Activated naive CD8-positive, alpha-beta T cell treated with anti-CD3 and anti-CD28 coated beads, Interleukin-2, amount 10 ng/mL, durations not matched to agents 7 days and 5 days (primary cell): ENCODE measurements around the gene CPSF3. TPM values are rescaled to one million over a fixed set of nuclear protein-coding genes. Genes with fewer than 3 reads are reported as not detected.

ENCODE experiments used
- ATAC-seq: fragments of 150-1000 bp; cut with Tn5 transposase; one replicate; pipeline ENCODE4 v1.10.0; 2021; ENCODE audit warnings: low read depth, moderate library complexity
- POLR2A ChIA-PET: fragments of 350-600 bp; sonication (Branson Sonifier 250); formaldehyde crosslinking; loops from one replicate; lab custom pipeline; 2021; ENCODE audit warnings: antibody characterized with exemption; lab: Charles Lee
- DNase-seq: peaks from one replicate; pipeline ENCODE4 v3.0.0; 2021
- H3K27ac Mint-ChIP-seq: one replicate; pipeline ENCODE4 v1.8.0; 2022; ENCODE audit warnings: mild to moderate bottlenecking, mixed read lengths
- H3K27me3 Mint-ChIP-seq: one replicate; pipeline ENCODE4 v1.8.0; 2022; ENCODE audit warnings: mild to moderate bottlenecking, moderate library complexity, mixed read lengths
- H3K36me3 Mint-ChIP-seq: one replicate; pipeline ENCODE4 v1.8.0; 2021; ENCODE audit warnings: mild to moderate bottlenecking, mixed read lengths
- H3K4me1 Mint-ChIP-seq: one replicate; pipeline ENCODE4 v1.8.0; 2021; ENCODE audit warnings: mixed read lengths
- H3K4me3 Mint-ChIP-seq: one replicate; pipeline ENCODE4 v1.8.0; 2022; ENCODE audit warnings: mild to moderate bottlenecking, moderate library complexity, mixed read lengths
- H3K9me3 Mint-ChIP-seq: one replicate; pipeline ENCODE4 v1.8.0; 2021; ENCODE audit warnings: mixed read lengths
- total RNA-seq, 2 experiments: library from RNA; stranded (reverse); gene quantifications; one replicate each; pipeline ENCODE4 v1.2.3, GENCODE V29; 2021

The CPSF3 gene
- total RNA-seq, 2 experiments from 2014 or later, result 43.3 to 48.0 TPM

DNA sequence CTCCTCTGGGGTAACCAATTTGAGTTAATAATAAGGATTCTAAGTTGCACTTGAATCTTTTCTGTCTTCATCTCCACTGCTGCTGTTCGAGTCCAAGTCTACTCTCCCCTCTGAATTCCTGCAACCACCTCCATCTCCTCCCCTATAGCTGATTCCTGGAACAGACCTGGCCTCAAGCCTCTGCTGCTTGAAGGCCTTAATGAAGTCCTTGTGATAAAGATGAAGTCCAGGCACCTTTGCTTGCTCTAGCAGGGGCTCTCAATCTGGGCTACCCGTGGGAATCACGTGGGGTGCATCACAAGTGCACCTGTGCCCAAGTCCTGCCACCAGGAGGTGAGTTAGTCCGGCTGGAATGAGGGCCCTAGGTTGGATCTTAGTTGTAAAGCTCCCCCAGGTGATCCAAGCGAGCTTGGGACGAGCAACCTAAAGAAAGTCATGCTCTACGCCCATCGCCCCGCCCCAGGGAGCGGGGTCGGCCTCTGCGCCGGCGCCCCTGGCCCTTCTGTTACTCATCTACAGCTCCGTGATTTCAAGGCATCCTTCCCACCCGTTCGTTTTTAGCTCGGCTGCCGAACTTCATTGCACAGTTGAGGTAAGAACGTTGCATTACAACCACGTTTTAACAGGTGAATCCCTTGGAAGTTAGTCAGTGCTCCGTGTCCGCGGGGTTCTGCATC lies 50.0 kb downstream of the CPSF3 start:
- no peaks in the 10 kb centered on the region for H3K9me3 Mint-ChIP-seq
- DNase-seq (peak; percentile 49), ATAC-seq (peak; percentile 4)
- POLR2A ChIA-PET, result interaction anchor here (0.7 to 3.2 kb wide), 10 partner anchors 10 to 370 kb away, joined by 3 to 35 read pairs (median 4); partner anchors contain the start of genes ADAM17, CPSF3, ITGB1BP1 and TAF1B
- peaks cover 22% of the 10 kb centered on the region for H3K4me1 Mint-ChIP-seq
- H3K27ac Mint-ChIP-seq, result peak overlapping the region; percentile 86
- peak overlapping the region; percentile 76 for H3K4me3 Mint-ChIP-seq
- peaks cover 29% of the 10 kb centered on the region for H3K36me3 Mint-ChIP-seq
- H3K27me3 Mint-ChIP-seq, result no peaks in the 10 kb centered on the region

DNA sequence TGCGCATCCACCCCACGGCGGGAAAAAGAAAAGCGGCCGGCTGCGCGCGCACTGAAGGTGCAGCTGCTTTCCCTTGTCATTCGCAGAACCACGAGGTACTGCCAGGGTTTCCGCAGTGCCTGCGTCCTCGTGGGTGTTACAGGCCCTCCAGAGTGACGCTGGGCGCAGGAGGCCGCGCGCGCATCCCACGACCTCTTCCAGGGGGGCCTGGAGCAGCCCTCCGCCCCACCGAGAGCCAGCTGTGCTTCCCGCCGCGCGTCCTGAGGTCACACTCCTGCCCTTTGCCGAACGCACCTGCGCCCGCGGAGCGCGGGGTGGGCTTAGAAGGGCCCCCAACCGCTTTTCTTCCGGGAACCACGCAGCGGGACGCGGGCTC lies 50.5 kb downstream of the CPSF3 start:
- peaks cover 29% of the 10 kb centered on the region for H3K36me3 Mint-ChIP-seq
- H3K27ac Mint-ChIP-seq, result peak overlapping the region; percentile 86
- H3K9me3 Mint-ChIP-seq, result no peaks in the 10 kb centered on the region
- DNase-seq (no peak), ATAC-seq (peak; percentile 62)
- POLR2A ChIA-PET, result interaction anchor here (0.6 to 3.2 kb wide), 11 partner anchors 10 to 370 kb away, joined by 3 to 35 read pairs (median 4); partner anchors contain the start of genes ADAM17, CPSF3, ITGB1BP1 and TAF1B
- peaks cover 25% of the 10 kb centered on the region for H3K4me1 Mint-ChIP-seq
- peak overlapping the region; percentile 76 for H3K4me3 Mint-ChIP-seq
- H3K27me3 Mint-ChIP-seq, result no peaks in the 10 kb centered on the region

- no peaks in the 10 kb centered on the region for H3K27me3 Mint-ChIP-seq
- H3K9me3 Mint-ChIP-seq, result no peaks in the 10 kb centered on the region
- H3K4me1 Mint-ChIP-seq, result peaks cover 28% of the 10 kb centered on the region
- DNase-seq (peak; percentile 84), ATAC-seq (peak; percentile 85)
- peaks cover 31% of the 10 kb centered on the region for H3K36me3 Mint-ChIP-seq
- peak within 1 kb of the TSS; percentile 86 for H3K27ac Mint-ChIP-seq
- POLR2A ChIA-PET, result interaction anchor here (0.6 to 3.2 kb wide), 12 partner anchors 9 to 327 kb away, joined by 3 to 35 read pairs (median 4); partner anchors contain the start of genes ADAM17, CPSF3, ITGB1BP1 and YWHAQ
- H3K4me3 Mint-ChIP-seq, result peak within 1 kb of the TSS; percentile 80
Observed at GRCh38 chr2:9474361-9475057, 51.1 kb downstream of the CPSF3 start, which contains the start of gene IAH1. TSS of gene IAH1 (plus strand) at chr2:9474551. CDS start at chr2:9474567, 16 bp downstream.

DNA sequence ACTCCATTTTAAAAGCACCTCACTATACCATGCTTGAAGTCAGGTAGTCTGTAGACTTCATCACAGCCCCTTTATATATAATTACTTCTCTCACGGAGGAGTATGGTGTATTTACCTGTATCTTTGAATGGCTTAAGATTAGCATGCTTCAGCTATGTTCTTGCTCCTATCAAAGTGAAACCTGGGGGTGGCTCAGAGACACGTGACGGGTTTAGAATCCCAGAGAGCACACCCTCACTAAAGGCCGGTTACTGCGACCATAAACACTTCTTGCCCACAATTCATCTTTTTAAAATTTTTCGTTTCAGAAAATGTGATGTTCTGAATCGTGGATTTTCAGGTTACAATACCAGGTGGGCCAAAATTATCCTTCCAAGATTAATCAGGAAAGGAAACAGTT lies 54.5 kb downstream of the CPSF3 start:
- Mint-ChIP-seq H3K27me3 (no peaks in the 10 kb centered on the region), H3K9me3 (no peaks in the 10 kb centered on the region), H3K36me3 (peaks cover 27% of the 10 kb centered on the region), H3K27ac (no peak overlapping the region), H3K4me1 (peaks cover 33% of the 10 kb centered on the region), H3K4me3 (no peak overlapping the region)
- POLR2A ChIA-PET, result no interaction called here
- DNase-seq, result no peak
- no peak for ATAC-seq

DNA sequence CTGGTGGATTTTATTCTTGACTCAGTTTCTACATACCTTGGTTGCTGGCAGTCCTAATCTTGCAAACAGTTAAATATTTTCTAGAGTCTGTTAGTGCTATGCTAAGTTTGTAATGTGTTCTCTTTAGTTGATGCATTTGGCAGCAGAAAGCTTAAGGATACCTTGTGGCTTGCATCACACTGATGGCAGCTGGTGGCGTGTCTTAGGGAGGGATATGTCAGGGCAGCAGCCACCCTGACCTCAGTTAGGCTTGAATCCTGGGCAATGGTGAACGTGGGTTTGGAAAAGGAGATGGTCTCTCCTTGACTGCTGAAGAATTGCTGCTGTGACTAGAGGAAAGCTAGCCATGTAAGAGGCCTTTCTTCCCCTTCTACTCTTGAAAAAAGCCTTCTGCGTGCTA lies 55.1 kb downstream of the CPSF3 start:
- DNase-seq (no peak), ATAC-seq (no peak)
- POLR2A ChIA-PET, result no interaction called here
- Mint-ChIP-seq H3K27ac (no peak overlapping the region), H3K36me3 (peaks cover 26% of the 10 kb centered on the region), H3K27me3 (no peaks in the 10 kb centered on the region), H3K4me3 (no peak overlapping the region), H3K9me3 (no peaks in the 10 kb centered on the region), H3K4me1 (peaks cover 29% of the 10 kb centered on the region)

DNA sequence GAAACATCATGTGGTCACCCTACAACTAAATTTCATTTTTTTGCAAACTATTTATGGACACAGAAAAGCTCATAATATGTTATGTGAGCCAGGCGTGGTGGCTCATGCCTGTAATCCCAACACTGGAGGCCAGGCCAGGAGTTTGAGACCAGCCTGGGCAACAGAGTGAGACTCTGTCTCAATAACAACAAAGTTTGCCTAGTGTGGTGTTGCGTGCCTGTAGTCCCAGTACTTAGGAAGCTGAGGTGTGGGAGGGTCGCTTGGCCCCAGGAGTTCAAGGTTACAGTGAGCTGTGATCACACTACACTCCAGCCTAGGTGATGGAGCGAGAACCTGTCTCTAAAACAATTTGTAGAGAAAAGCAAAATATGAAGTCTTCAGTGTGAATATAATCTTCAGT lies 56.7 kb downstream of the CPSF3 start:
- POLR2A ChIA-PET, result no interaction called here
- peaks cover 29% of the 10 kb centered on the region for H3K4me1 Mint-ChIP-seq

GRCh38 chr2:9483107-9483506 lies 59.7 kb downstream of the CPSF3 start:
- peaks cover 34% of the 10 kb centered on the region for H3K36me3 Mint-ChIP-seq
- DNase-seq (no peak), ATAC-seq (no peak)
- no peak overlapping the region for H3K27ac Mint-ChIP-seq
- H3K4me1 Mint-ChIP-seq, result peaks cover 12% of the 10 kb centered on the region
- no peaks in the 10 kb centered on the region for H3K27me3 Mint-ChIP-seq
- no peak overlapping the region for H3K4me3 Mint-ChIP-seq
- POLR2A ChIA-PET, result interaction anchor here (0.6 to 1.5 kb wide), 4 partner anchors 8 to 73 kb away, joined by 3 to 4 read pairs (median 4); partner anchors contain the start of gene ADAM17
- H3K9me3 Mint-ChIP-seq, result no peaks in the 10 kb centered on the region

More for the DNA sequence above, 56.7 kb downstream of the CPSF3 start:
- H3K27ac Mint-ChIP-seq, result no peak overlapping the region
- H3K4me3 Mint-ChIP-seq, result no peak overlapping the region
- H3K36me3 Mint-ChIP-seq, result peaks cover 33% of the 10 kb centered on the region
- ATAC-seq (no peak), DNase-seq (no peak)
- H3K27me3 Mint-ChIP-seq, result no peaks in the 10 kb centered on the region
- no peaks in the 10 kb centered on the region for H3K9me3 Mint-ChIP-seq

DNA sequence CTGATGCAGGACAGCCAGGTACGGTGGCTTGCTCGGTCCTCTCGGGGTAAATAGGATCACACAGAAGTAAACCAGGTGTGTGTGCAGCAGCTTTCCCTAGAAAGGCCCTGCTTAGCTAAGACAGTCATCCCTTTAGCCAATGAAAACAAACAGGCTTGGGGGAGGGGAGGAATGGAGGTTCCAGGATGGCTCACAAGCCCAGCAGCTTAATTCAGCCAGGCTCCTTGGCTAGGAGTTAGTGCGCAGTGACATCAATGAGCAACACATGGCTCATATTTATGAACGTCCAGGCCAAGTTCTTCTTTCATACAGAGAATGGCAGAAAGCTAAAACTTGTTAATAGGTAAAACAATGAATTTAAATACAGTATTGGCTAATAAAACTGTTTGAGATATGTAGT lies 61.1 kb downstream of the CPSF3 start:
- ATAC-seq, result no peak
- H3K27ac Mint-ChIP-seq, result peak overlapping the region; percentile 21

DNA sequence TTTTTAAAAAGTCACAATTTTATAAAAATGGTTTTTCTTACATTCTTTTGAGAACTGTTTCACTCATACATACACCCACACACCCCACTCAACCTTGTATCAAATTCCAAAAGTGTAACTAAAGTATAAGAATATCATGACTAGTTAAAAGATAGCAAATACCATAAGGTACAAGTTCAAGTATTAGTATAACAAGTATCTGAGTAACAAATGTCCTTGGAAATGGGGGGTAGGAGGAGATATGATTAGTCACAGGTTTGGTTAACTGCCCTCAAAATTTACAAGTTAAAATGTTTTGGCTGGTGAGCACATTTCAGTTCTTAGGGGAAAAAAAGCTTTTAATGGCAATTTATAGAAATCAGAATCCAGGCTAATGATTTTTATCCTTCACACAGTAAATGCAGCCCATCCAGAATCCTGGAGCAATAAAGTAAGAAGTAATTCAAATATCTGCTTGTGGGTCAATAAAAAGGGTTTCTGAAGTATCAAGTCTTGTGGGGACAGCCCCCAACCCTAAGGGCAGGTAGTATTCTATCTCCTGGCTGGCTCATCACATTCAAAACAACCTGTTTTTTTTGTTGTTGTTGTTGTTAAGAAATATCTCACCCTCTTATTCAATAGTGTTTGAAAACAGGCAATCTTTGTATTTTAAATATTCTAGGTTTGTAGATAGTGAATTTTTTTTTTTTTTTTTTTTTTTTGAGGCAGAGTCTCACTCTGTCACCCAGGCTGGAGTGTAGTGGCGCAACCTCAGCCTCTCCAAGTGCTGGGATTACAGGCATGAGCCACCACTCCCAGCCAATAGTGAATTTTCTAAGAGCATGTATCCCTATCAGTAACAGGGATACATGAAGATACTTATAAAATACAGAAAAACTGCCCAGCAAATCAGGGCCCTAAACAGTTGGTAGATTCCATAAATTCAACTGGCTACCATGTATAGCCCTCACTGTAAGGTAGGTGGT lies 65.4 kb downstream of the CPSF3 start:
- H3K4me3 Mint-ChIP-seq, result no peak overlapping the region
- H3K9me3 Mint-ChIP-seq, result no peaks in the 10 kb centered on the region
- H3K27ac Mint-ChIP-seq, result no peak overlapping the region
- peaks cover 44% of the 10 kb centered on the region for H3K36me3 Mint-ChIP-seq
- peaks cover 5% of the 10 kb centered on the region for H3K4me1 Mint-ChIP-seq
- POLR2A ChIA-PET, result interaction anchor here (0.7 kb wide), 1 partner anchor 15 kb away, joined by 3 read pairs; no protein-coding TSS in a partner anchor
- H3K27me3 Mint-ChIP-seq, result no peaks in the 10 kb centered on the region
- DNase-seq (no peak), ATAC-seq (no peak)

More for the DNA sequence above, 61.1 kb downstream of the CPSF3 start:
- no peaks in the 10 kb centered on the region for H3K27me3 Mint-ChIP-seq
- POLR2A ChIA-PET, result interaction anchor here (0.8 to 1.5 kb wide), 2 partner anchors 9 to 11 kb away, joined by 3 to 4 read pairs; no protein-coding TSS in a partner anchor
- H3K9me3 Mint-ChIP-seq, result no peaks in the 10 kb centered on the region
- H3K4me1 Mint-ChIP-seq, result peaks cover 5% of the 10 kb centered on the region
- peaks cover 32% of the 10 kb centered on the region for H3K36me3 Mint-ChIP-seq
- DNase-seq, result no peak
- no peak overlapping the region for H3K4me3 Mint-ChIP-seq

DNA sequence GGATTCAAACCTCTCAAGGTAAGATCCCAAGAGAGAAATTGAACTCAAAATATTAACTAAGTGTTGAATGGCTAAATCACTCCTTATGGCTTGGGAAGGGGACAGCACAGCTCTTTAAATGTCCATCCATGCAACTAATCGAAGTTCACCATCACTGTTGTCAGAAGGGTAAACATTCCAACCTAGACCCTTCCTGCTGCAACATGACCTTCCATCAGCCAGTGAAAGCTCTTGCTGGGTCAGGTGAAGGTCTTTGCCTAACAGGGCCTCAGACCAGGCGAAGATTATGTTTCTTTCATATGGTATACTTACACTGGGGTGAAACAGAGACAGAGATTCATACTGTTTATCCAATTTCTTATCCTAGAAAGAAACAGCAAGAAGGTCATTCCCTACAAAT lies 67.3 kb downstream of the CPSF3 start:
- no peak overlapping the region for H3K27ac Mint-ChIP-seq
- H3K4me1 Mint-ChIP-seq, result peaks cover 5% of the 10 kb centered on the region
- peaks cover 38% of the 10 kb centered on the region for H3K36me3 Mint-ChIP-seq
- H3K27me3 Mint-ChIP-seq, result no peaks in the 10 kb centered on the region
- ATAC-seq, result no peak
- DNase-seq, result no peak
- no peaks in the 10 kb centered on the region for H3K9me3 Mint-ChIP-seq
- H3K4me3 Mint-ChIP-seq, result no peak overlapping the region
- POLR2A ChIA-PET, result interaction anchor here (0.6 kb wide), 2 partner anchors 15 to 36 kb away, joined by 4 read pairs; no protein-coding TSS in a partner anchor

- POLR2A ChIA-PET, result no interaction called here
- no peak for ATAC-seq
- H3K27ac Mint-ChIP-seq, result no peak overlapping the region
Observed at GRCh38 chr2:9492927-9493326, 69.5 kb downstream of the CPSF3 start.

DNA sequence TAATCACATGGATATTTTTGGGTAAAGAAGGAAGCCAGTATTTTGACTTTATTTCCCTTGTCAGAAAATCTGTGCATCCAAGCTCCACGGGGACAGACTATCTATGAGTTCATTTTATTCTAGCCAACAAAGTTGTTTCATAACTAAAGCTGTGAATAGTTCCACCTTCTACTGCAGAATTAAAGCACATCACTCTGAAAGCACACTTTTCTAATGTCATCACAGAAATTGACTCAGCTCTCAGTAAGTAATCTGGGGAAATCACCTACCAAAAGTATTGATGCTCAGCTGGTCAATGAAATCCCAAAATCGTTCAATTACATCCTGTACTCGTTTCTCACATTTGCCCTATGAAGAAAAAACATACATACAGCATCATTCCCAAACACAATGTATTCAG lies 70.0 kb downstream of the CPSF3 start:
- no peak for DNase-seq
- Mint-ChIP-seq H3K27ac (no peak overlapping the region), H3K4me3 (no peak overlapping the region), H3K9me3 (no peaks in the 10 kb centered on the region), H3K4me1 (peaks cover 10% of the 10 kb centered on the region), H3K27me3 (no peaks in the 10 kb centered on the region), H3K36me3 (peaks cover 28% of the 10 kb centered on the region)
- ATAC-seq, result no peak
- POLR2A ChIA-PET, result interaction anchor here (0.6 kb wide), 1 partner anchor 18 kb away, joined by 3 read pairs; no protein-coding TSS in a partner anchor

More at GRCh38 chr2:9492927-9493326, 69.5 kb downstream of the CPSF3 start:
- Mint-ChIP-seq H3K4me3 (no peak overlapping the region), H3K9me3 (no peaks in the 10 kb centered on the region), H3K36me3 (peaks cover 31% of the 10 kb centered on the region), H3K4me1 (peaks cover 10% of the 10 kb centered on the region), H3K27me3 (no peaks in the 10 kb centered on the region)
- DNase-seq, result no peak
